Right atrium auricular region (tissue), 2 donors: ENCODE measurements around the gene TSNAXIP1. TPM values are rescaled to one million over a fixed set of nuclear protein-coding genes. Genes with fewer than 3 reads are reported as not detected.

Source experiments
- DNase-seq: peaks from one replicate; pipeline ENCODE4 v3.0.0-alpha.2; 2019; ENCODE audit warnings: low spot score
- H3K27ac ChIP-seq, 2 donors: fragments of 200-600 bp; sonication (generic); 1 replicate in 1 of 2; 2 replicates in 1 of 2; pipeline ENCODE4 v1.5.1; 2016 to 2019
- H3K27me3 ChIP-seq, 2 donors: fragments of 200-600 bp; sonication (generic); one replicate each; pipeline versions ENCODE4 v1.5.1 to v1.6.0; 2017 to 2019
- H3K36me3 ChIP-seq: fragments of 200-600 bp; sonication (generic); one replicate; pipeline ENCODE4 v1.5.1; 2016
- H3K4me1 ChIP-seq, 2 donors: fragments of 200-600 bp; sonication (generic); one replicate each; pipeline versions ENCODE4 v1.5.1 to v1.6.0; 2017 to 2019
- H3K4me3 ChIP-seq, 2 donors: fragments of 200-600 bp; sonication (generic); 1 replicate in 1 of 2; 2 replicates in 1 of 2; pipeline ENCODE4 v1.5.1; 2017 to 2019; ENCODE audit warnings: mild to moderate bottlenecking in 1 of 2, moderate library complexity in 1 of 2
- H3K9me3 ChIP-seq, 2 donors: fragments of 200-600 bp; sonication (generic); one replicate each; pipeline ENCODE4 v1.5.1; 2019
- CTCF ChIP-seq, 2 donors: fragments of 200-600 bp; sonication (generic); IDR thresholded peaks; one replicate each; pipeline ENCODE4 v1.5.1; 2019; ENCODE audit warnings: antibody characterized with exemption in 2 of 2
- total RNA-seq, 2 donors: library from RNA; depleted of rRNA; stranded (reverse); fragments of >200 nt; gene quantifications; one replicate each; pipeline ENCODE4 v1.1.0, GENCODE V29; 2016

The TSNAXIP1 gene
- total RNA-seq, 2 donors from 2014 or later, result 0.55 TPM; not detected in 1

- no peak for TF ChIP-seq CTCF (IDR thresholded peaks at IDR 0.05)
- H3K4me3 ChIP-seq, result no peak overlapping the region
- H3K27me3 ChIP-seq, result no peaks in the 10 kb centered on the region
- peaks cover 14% of the 10 kb centered on the region for H3K36me3 ChIP-seq
- no peak for DNase-seq
- no peak overlapping the region for H3K27ac ChIP-seq
- H3K4me1 ChIP-seq, result peaks cover 0 to 22% of the 10 kb centered on the region in 2 donors
- no peaks in the 10 kb centered on the region for H3K9me3 ChIP-seq
Observed at GRCh38 chr16:67770346-67770991, 36.2 kb upstream of the TSNAXIP1 start.

DNA sequence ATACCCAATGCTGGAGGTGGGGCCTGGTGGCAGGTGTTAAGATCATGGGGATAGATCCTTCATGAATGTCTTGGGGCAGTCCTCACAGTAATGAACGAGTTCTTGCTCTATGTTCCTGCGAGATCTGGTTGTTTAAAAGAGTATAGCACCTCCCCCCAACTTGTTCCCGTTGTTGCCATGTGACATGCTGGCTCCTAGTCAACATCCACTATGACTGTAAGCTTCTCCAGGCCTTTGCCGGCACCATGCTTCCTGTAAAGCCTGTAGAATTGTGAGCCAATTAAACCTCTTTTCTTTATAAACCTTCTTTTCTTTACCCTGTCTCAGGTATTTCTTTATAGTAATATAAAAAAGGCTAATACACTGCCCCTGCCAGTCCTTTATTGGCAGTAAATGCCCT lies 33.6 kb upstream of the TSNAXIP1 start:
- peaks cover 14% of the 10 kb centered on the region for H3K36me3 ChIP-seq
- no peak for TF ChIP-seq CTCF (IDR thresholded peaks at IDR 0.05)
- H3K27ac ChIP-seq, result no peak overlapping the region
- H3K27me3 ChIP-seq, result no peaks in the 10 kb centered on the region
- H3K4me1 ChIP-seq, result peaks cover 0 to 22% of the 10 kb centered on the region in 2 donors
- H3K4me3 ChIP-seq, result no peak overlapping the region
- peak; percentile 66 for DNase-seq
- H3K9me3 ChIP-seq, result no peaks in the 10 kb centered on the region

DNA sequence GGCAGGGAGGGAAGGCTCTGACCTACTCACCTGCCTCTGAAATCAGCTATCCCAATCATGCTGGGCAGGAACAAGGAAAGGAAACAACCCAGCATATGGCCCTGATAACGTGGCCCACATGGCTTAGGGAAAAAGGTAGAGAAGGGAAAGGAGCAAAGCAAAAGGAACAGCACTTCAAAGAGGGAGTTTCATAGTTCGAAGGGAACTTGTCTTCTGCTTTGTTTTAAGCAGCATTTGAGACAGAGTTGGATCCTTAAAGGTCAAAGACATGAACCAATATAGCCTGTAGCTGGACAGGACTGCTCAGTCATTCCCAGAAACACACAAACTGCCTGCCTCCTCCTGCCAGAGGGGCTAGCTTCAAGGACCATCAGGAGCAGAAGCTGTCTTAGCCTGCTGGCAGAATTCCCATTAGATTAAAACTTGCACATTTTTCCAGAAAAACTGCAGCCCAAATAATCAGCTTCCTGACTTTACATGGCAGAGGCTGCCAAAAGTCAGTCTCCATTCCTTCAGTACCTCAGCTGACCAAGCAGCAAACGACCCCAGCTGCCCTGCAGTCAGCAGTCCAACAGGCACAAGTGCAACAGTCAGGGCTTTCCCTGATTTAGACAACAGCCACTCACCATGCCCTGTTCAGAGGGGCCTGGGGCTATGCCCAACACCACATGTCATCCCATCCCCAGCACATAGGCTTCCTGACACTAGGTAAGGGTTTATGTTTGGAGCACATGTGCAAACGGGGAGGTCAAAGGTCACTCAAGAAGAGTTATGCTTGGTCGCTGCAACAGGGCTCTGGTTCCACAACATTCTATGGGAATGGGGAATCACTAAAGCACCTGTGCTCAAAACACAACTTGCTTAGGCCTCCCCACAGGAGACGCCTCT lies 32.9 kb upstream of the TSNAXIP1 start:
- H3K4me1 ChIP-seq, result peaks cover 0 to 22% of the 10 kb centered on the region in 2 donors
- TF ChIP-seq CTCF (IDR thresholded peaks at IDR 0.05), result no peak
- no peak overlapping the region for H3K4me3 ChIP-seq
- H3K36me3 ChIP-seq, result peaks cover 14% of the 10 kb centered on the region
- DNase-seq, result peak; percentile 59
- no peak overlapping the region for H3K27ac ChIP-seq
- no peaks in the 10 kb centered on the region for H3K9me3 ChIP-seq
- H3K27me3 ChIP-seq, result no peaks in the 10 kb centered on the region

GRCh38 chr16:67774457-67774853 lies 32.2 kb upstream of the TSNAXIP1 start:
- Histone ChIP-seq H3K9me3 (no peaks in the 10 kb centered on the region), H3K27me3 (no peaks in the 10 kb centered on the region), H3K4me1 (peaks cover 0 to 23% of the 10 kb centered on the region in 2 donors), H3K4me3 (no peak overlapping the region), H3K36me3 (peaks cover 14% of the 10 kb centered on the region), H3K27ac (no peak overlapping the region)
- DNase-seq, result no peak
- TF ChIP-seq CTCF (IDR thresholded peaks at IDR 0.05), result no peak

- peaks cover 12% of the 10 kb centered on the region for H3K36me3 ChIP-seq
- no peaks in the 10 kb centered on the region for H3K9me3 ChIP-seq
- peaks cover 0 to 29% of the 10 kb centered on the region in 2 donors for H3K4me1 ChIP-seq
- H3K27ac ChIP-seq, result no peak overlapping the region
- TF ChIP-seq CTCF (IDR thresholded peaks at IDR 0.05), result no peak
- H3K27me3 ChIP-seq, result no peaks in the 10 kb centered on the region
- DNase-seq, result no peak
- H3K4me3 ChIP-seq, result no peak overlapping the region
Observed at GRCh38 chr16:67775273-67775672, 31.4 kb upstream of the TSNAXIP1 start.
